Esophagus squamous epithelium (tissue), 5 donors: ENCODE measurements around the gene PSMG3. TPM values are rescaled to one million over a fixed set of nuclear protein-coding genes. Genes with fewer than 3 reads are reported as not detected.

Experiments
- DNase-seq: peaks from one replicate; lab custom pipeline; 2025; lab: John Stamatoyannopoulos, UW
- H3K27ac ChIP-seq, 4 donors: fragments of 200-600 bp; sonication (generic); one replicate each; pipeline ENCODE4 v1.5.1; 2016 to 2019; ENCODE audit warnings: mild to moderate bottlenecking in 1 of 4
- H3K27me3 ChIP-seq, 4 donors: fragments of 200-600 bp; sonication (generic); 1 replicate in 3 of 4; 2 replicates in 1 of 4; pipeline versions ENCODE4 v1.5.1 to v1.6.0; 2017 to 2021; ENCODE audit warnings: antibody characterized with exemption in 1 of 4
- H3K36me3 ChIP-seq, 3 donors: fragments of 200-600 bp; sonication (generic); one replicate each; pipeline ENCODE4 v1.5.1; 2016 to 2019
- H3K4me1 ChIP-seq, 3 donors: fragments of 200-600 bp; sonication (generic); one replicate each; pipeline ENCODE4 v1.5.1; 2017 to 2019
- H3K4me3 ChIP-seq, 4 donors: fragments of 200-600 bp; sonication (generic); 1 replicate in 3 of 4; 2 replicates in 1 of 4; pipeline ENCODE4 v1.5.1; 2016 to 2019; ENCODE audit warnings: mild to moderate bottlenecking in 2 of 4, moderate library complexity in 1 of 4
- H3K9me3 ChIP-seq, 3 donors: fragments of 200-600 bp; sonication (generic); one replicate each; pipeline ENCODE4 v1.5.1; 2016 to 2019
- CTCF ChIP-seq, 6 experiments: fragments of 450-650 bp in 4 of 6; fragments of 200-600 bp in 2 of 6; sonication (generic) in 2 of 6; IDR thresholded peaks; one replicate each; pipeline ENCODE4 v1.5.1; 2016 to 2019; ENCODE audit warnings: antibody characterized with exemption in 6 of 6, mild to moderate bottlenecking in 4 of 6, moderate library complexity in 4 of 6
- POLR2A ChIP-seq, 4 donors: fragments of 450-650 bp; IDR thresholded peaks; one replicate each; pipeline ENCODE4 v1.6.1; 2017; ENCODE audit warnings: antibody characterized with exemption in 4 of 4, mild to moderate bottlenecking in 4 of 4, moderate library complexity in 3 of 4
- WGBS, 2 donors: methylation state at CpG; one replicate each; pipeline ENCODE4 v1.1.5; 2018; 5-methylcytosine and 5-hydroxymethylcytosine counted together
- intact Hi-C: fragments of 100-400 bp; cut with DNase I; formaldehyde crosslinking; loops from one replicate; pipeline ENCODE4 v1.15.0; 2022
- total RNA-seq, 4 donors: library from RNA; depleted of rRNA; stranded (reverse); fragments of >200 nt; gene quantifications; one replicate each; pipeline ENCODE4 v1.1.0, GENCODE V29; 2016
- donor health status: DM: yes; HTN: yes; CAD: no.

The PSMG3 gene
- total RNA-seq, 4 donors from 2014 or later, result 44.5 to 63.6 (median 47.4) TPM

- Histone ChIP-seq H3K36me3 (no peaks in the 10 kb centered on the region), H3K4me1 (peaks cover 27 to 54% (median 29%) of the 10 kb centered on the region in 3 donors), H3K27ac (peak overlapping the region in 1 of 4 donors; percentile 97), H3K27me3 (no peaks in the 10 kb centered on the region), H3K4me3 (no peak overlapping the region), H3K9me3 (no peaks in the 10 kb centered on the region)
- 65 to 89% methylated on average over 4 to 7 of the region's 21 CpGs for WGBS, 2 donors
- DNase-seq, result no peak
- TF ChIP-seq CTCF (IDR thresholded peaks at IDR 0.05) (no peak), POLR2A (IDR thresholded peaks at IDR 0.05) (no peak)
- intact Hi-C loops, result no loop called here
Observed at GRCh38 chr7:1529383-1530116, 40.3 kb downstream of the PSMG3 start.

- Histone ChIP-seq H3K27ac (peak overlapping the region in 1 of 4 donors; percentile 55), H3K9me3 (no peaks in the 10 kb centered on the region), H3K4me1 (peaks cover 4 to 37% (median 10%) of the 10 kb centered on the region in 3 donors), H3K4me3 (peak overlapping the region in 1 of 4 donors; percentile 39), H3K36me3 (no peaks in the 10 kb centered on the region), H3K27me3 (peaks cover 0 to 9% (median 0%) of the 10 kb centered on the region in 4 donors)
- TF ChIP-seq CTCF (IDR thresholded peaks at IDR 0.05) (no peak), POLR2A (IDR thresholded peaks at IDR 0.05) (no peak)
- no peak for DNase-seq
- intact Hi-C loops, result no loop called here
- 37 to 41% methylated on average over 6 of the region's 6 CpGs for WGBS, 2 donors
Observed at GRCh38 chr7:1526271-1526754, 43.5 kb downstream of the PSMG3 start.

GRCh38 chr7:1525409-1525808 is 44.4 kb downstream of the PSMG3 start:
- Histone ChIP-seq H3K9me3 (no peaks in the 10 kb centered on the region), H3K27ac (no peak overlapping the region), H3K36me3 (no peaks in the 10 kb centered on the region), H3K27me3 (peaks cover 0 to 9% (median 0%) of the 10 kb centered on the region in 4 donors), H3K4me1 (peaks cover 4 to 35% (median 6%) of the 10 kb centered on the region in 3 donors), H3K4me3 (no peak overlapping the region)
- TF ChIP-seq CTCF (IDR thresholded peaks at IDR 0.05) (no peak), POLR2A (IDR thresholded peaks at IDR 0.05) (no peak)
- no peak for DNase-seq
- intact Hi-C loops, result no loop called here
- WGBS, 2 donors, result 81 to 96% methylated on average over 6 of the region's 6 CpGs

- 43 to 58% methylated on average over 1 to 4 of the region's 17 CpGs for WGBS, 2 donors
- H3K27ac ChIP-seq, result no peak overlapping the region
Observed at GRCh38 chr7:1523844-1524243, 46.0 kb downstream of the PSMG3 start.

More at GRCh38 chr7:1523844-1524243, 46.0 kb downstream of the PSMG3 start:
- DNase-seq, result no peak
- Histone ChIP-seq H3K9me3 (no peaks in the 10 kb centered on the region), H3K36me3 (no peaks in the 10 kb centered on the region), H3K4me3 (no peak overlapping the region), H3K4me1 (peaks cover 4 to 26% (median 6%) of the 10 kb centered on the region in 3 donors), H3K27me3 (peaks cover 0 to 9% (median 0%) of the 10 kb centered on the region in 4 donors)
- intact Hi-C loops, result no loop called here
- TF ChIP-seq POLR2A (IDR thresholded peaks at IDR 0.05), result no peak
- TF ChIP-seq CTCF (IDR thresholded peaks at IDR 0.05), result no peak
